ENCODE data around the gene KCNK1.

- TF ChIP-seq, protein P1, sequence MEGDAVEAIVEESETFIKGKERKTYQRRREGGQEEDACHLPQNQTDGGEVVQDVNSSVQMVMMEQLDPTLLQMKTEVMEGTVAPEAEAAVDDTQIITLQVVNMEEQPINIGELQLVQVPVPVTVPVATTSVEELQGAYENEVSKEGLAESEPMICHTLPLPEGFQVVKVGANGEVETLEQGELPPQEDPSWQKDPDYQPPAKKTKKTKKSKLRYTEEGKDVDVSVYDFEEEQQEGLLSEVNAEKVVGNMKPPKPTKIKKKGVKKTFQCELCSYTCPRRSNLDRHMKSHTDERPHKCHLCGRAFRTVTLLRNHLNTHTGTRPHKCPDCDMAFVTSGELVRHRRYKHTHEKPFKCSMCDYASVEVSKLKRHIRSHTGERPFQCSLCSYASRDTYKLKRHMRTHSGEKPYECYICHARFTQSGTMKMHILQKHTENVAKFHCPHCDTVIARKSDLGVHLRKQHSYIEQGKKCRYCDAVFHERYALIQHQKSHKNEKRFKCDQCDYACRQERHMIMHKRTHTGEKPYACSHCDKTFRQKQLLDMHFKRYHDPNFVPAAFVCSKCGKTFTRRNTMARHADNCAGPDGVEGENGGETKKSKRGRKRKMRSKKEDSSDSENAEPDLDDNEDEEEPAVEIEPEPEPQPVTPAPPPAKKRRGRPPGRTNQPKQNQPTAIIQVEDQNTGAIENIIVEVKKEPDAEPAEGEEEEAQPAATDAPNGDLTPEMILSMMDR (IDR thresholded peaks at IDR 0.05): no peak
- TF ChIP-seq POLR2A (IDR thresholded peaks at IDR 0.05): no peak
Observed at GRCh38 chr1:233606813-233607212, 7.1 kb upstream of the KCNK1 start.

Measured in lower leg skin (tissue), 3 donors.